Endothelial cell of umbilical vein (primary cell): ENCODE data around the gene MT1E. TPM values are rescaled to one million over a fixed set of nuclear protein-coding genes. Genes with fewer than 3 reads are reported as not detected.

Experiments used
- Bru-seq: library from RNA; stranded (reverse); fragments of 400-500 nt; gene quantifications from one replicate; lab custom pipeline; 2021; lab: Mats Ljungman, UMichigan
- BruChase-seq, 2 experiments: library from RNA; stranded (reverse); fragments of 400-500 nt; gene quantifications; one replicate each; lab custom pipeline; 2021; lab: Mats Ljungman, UMichigan
- BruUV-seq: library from RNA; stranded (reverse); fragments of 400-500 nt; replicated peaks from 2 replicates; lab custom pipeline; 2021; lab: Mats Ljungman, UMichigan
- CTCF ChIA-PET: fragments of 300-600, 350-600 bp; sonication (Branson Sonifier 250); formaldehyde crosslinking; loops from one replicate; lab custom pipeline; 2021; ENCODE audit warnings: antibody characterized with exemption, inconsistent platforms; lab: Charles Lee
- POLR2A ChIA-PET: fragments of 300-600, 350-600 bp; sonication (Branson Sonifier 250); formaldehyde crosslinking; loops from one replicate; lab custom pipeline; 2021; ENCODE audit warnings: antibody characterized with exemption, inconsistent platforms; lab: Charles Lee
- DNase-seq: peaks from one replicate; pipeline ENCODE4 v3.0.0-alpha.2; 2011; ENCODE audit warnings: low read depth, low spot score
- FAIRE-seq: peaks from 2 replicates; lab custom pipeline; 2011; peaks lifted over from hg19 to GRCh38; lab: Jason Lieb, UNC
- H2AFZ ChIP-seq: 2 replicates; pipeline ENCODE4 v1.6.0; 2012; ENCODE audit warnings: low read depth, low read length, control low read depth, inconsistent platforms
- H3K27ac ChIP-seq: 2 replicates; pipeline ENCODE4 v1.5.1; 2011; ENCODE audit warnings: low read depth, mild to moderate bottlenecking, control low read depth, low read length, moderate library complexity; ENCODE audit not compliant: insufficient read depth
- H3K27me3 ChIP-seq, 2 experiments: 2 replicates each; pipeline versions ENCODE4 v1.6.0 to v1.6.1; 2011; ENCODE audit warnings: low read length in 2 of 2, mixed read lengths in 1 of 2; ENCODE audit not compliant: control insufficient read depth in 2 of 2, insufficient read depth in 2 of 2
- H3K36me3 ChIP-seq, 2 experiments: 2 replicates in 1 of 2; 3 replicates in 1 of 2; pipeline ENCODE4 v1.5.1; 2011; ENCODE audit warnings: low read length in 2 of 2, mild to moderate bottlenecking in 1 of 2, moderate library complexity in 1 of 2; ENCODE audit not compliant: control insufficient read depth in 2 of 2, insufficient read depth in 2 of 2; ENCODE audit errors: extremely low read depth in 1 of 2
- H3K4me1 ChIP-seq: 3 replicates; pipeline ENCODE4 v1.5.1; 2011; ENCODE audit warnings: mild to moderate bottlenecking, low read length; ENCODE audit not compliant: control insufficient read depth, insufficient read depth; ENCODE audit errors: extremely low read depth
- H3K4me2 ChIP-seq: 2 replicates; pipeline ENCODE4 v1.6.1; 2011; ENCODE audit warnings: low read length, control low read depth, mixed read lengths; ENCODE audit not compliant: insufficient read depth
- H3K4me3 ChIP-seq, 3 experiments: fragments of 200-600 bp in 1 of 3; sonication (generic), shearing (Covaris generic) in 1 of 3; replicated peaks in 1 of 3; 2 replicates each; pipeline ENCODE4 v1.5.1; 2011 to 2016; ENCODE audit warnings: control low read depth in 3 of 3, low read length in 3 of 3, mild to moderate bottlenecking in 2 of 3, inconsistent platforms in 1 of 3, low read depth in 1 of 3, moderate library complexity in 1 of 3; ENCODE audit not compliant: insufficient read depth in 1 of 3
- H3K79me2 ChIP-seq: 2 replicates; pipeline ENCODE4 v1.6.0; 2012; ENCODE audit warnings: low read length, inconsistent platforms; ENCODE audit not compliant: control insufficient read depth, insufficient read depth
- H3K9ac ChIP-seq: replicated peaks from 2 replicates; pipeline ENCODE3; 2011; ENCODE audit warnings: low read length, control low read depth; ENCODE audit not compliant: insufficient read depth; ENCODE audit errors: extremely low read depth
- H3K9me1 ChIP-seq: replicated peaks from 3 replicates; pipeline ENCODE4 v1.6.0; 2011; ENCODE audit warnings: mild to moderate bottlenecking, low read length; ENCODE audit not compliant: control insufficient read depth, insufficient read depth; ENCODE audit errors: extremely low read depth
- H3K9me3 ChIP-seq: replicated peaks from 2 replicates; pipeline ENCODE4 v1.5.1; 2012; ENCODE audit warnings: low read length, inconsistent platforms; ENCODE audit not compliant: control insufficient read depth, insufficient read depth
- H4K20me1 ChIP-seq: replicated peaks from 2 replicates; pipeline ENCODE3; 2011; ENCODE audit warnings: mild to moderate bottlenecking, low read length; ENCODE audit not compliant: control insufficient read depth, insufficient read depth; ENCODE audit errors: extremely low read depth
- EZH2 ChIP-seq: IDR thresholded peaks from 2 replicates; pipeline ENCODE4 v1.6.1; 2012; ENCODE audit warnings: borderline replicate concordance, low read depth, mild to moderate bottlenecking, moderate library complexity, low read length, inconsistent platforms; ENCODE audit not compliant: severe bottlenecking
- POLR2A ChIP-seq: IDR thresholded peaks from 2 replicates; pipeline ENCODE4 v1.6.1; 2012; ENCODE audit warnings: low read depth, mild to moderate bottlenecking, control low read depth, low read length
- POLR2AphosphoS5 ChIP-seq: IDR thresholded peaks from 2 replicates; pipeline ENCODE4 v1.6.1; 2012; ENCODE audit warnings: low read depth, mild to moderate bottlenecking, control low read depth, low read length, moderate library complexity; ENCODE audit not compliant: insufficient read depth
- dilution Hi-C: fragments of 300-500 bp; cut with MboI; formaldehyde crosslinking; loops from one replicate; pipeline ENCODE4 v1.15.0; 2019; ENCODE audit warnings: low sequenced_read_pairs; ENCODE audit not compliant: extremely low pct_ligation_motif_present
- intact Hi-C: fragments of 100-400 bp; cut with micrococcal nuclease; formaldehyde crosslinking; loops from one replicate; pipeline ENCODE4 v1.10.0; 2022
- long read RNA-seq: library from polyadenylated mRNA; stranded (forward); transcript quantifications from one replicate; pipeline ENCODE4 v2.0.0, GENCODE V29; 2021
- polyA minus RNA-seq, 3 experiments: library from RNA; depleted of rRNA, polyadenylated mRNA; stranded (reverse); fragments of >200 nt; gene quantifications; 1 replicate in 1 of 3; 2 replicates in 2 of 3; pipeline ENCODE4 v1.2.3, GENCODE V29; 2011
- polyA plus RNA-seq, 4 experiments: library from polyadenylated mRNA; depleted of rRNA in 3 of 4; stranded (reverse) in 3 of 4; unstranded in 1 of 4; fragments of >200 nt; gene quantifications; 2 replicates each; pipeline versions ENCODE4 v1.2.1 to v1.2.3, GENCODE V29; 2011 to 2012; ENCODE audit warnings: missing spikeins in 1 of 4
- total RNA-seq: library from RNA; stranded (reverse); gene quantifications from 2 replicates; pipeline ENCODE4 v1.2.3, GENCODE V29; 2021

MT1E gene
- 201 and 346 TPM in 2 replicates for total RNA-seq
- 186 and 208 TPM in 2 replicates for polyA plus RNA-seq
- polyA plus RNA-seq (2011; cell fraction: cytosol; rRNA removed), result 545 and 811 TPM in 2 replicates
- 176 and 197 TPM in 2 replicates for polyA plus RNA-seq (2011; cell fraction: nucleus; rRNA removed)
- polyA plus RNA-seq (2012), result 497 and 663 TPM in 2 replicates
- polyA minus RNA-seq, result 45.8 and 61.2 TPM in 2 replicates
- 46.4 TPM for polyA minus RNA-seq (2011; cell fraction: cytosol; rRNA and poly(A)+ RNA removed)
- polyA minus RNA-seq (2011; cell fraction: nucleus; rRNA and poly(A)+ RNA removed), result 17.6 and 21.5 TPM in 2 replicates
- Bru-seq, nascent RNA, result percentile 94 among the genes with signal in this experiment
- percentile 52 among the genes with signal in this experiment for BruChase-seq, experiment 1, labeled RNA remaining after a 6-hour chase
- BruChase-seq, experiment 2, labeled RNA remaining after a 2-hour chase, result percentile 44 among the genes with signal in this experiment
- long read RNA-seq, transcript MT1E-203 (2 exons, 332 nt), result minor isoform, 6 of 195 reads
- long read RNA-seq, transcript MT1E-201 (3 exons, 704 nt), result major isoform, 166 of 195 reads
- long read RNA-seq, partial matches to known transcripts, result 3 of 195 reads
- long read RNA-seq, other reads (novel, unspliced or antisense), result 20 of 195 reads

GRCh38 chr16:56625140-56625942 lies at the start of gene MT1E:
TSS of gene MT1E (plus strand) at chr16:56625781. CDS start at chr16:56625852, 71 bp downstream.
- peak within 1 kb of the TSS; percentile 21 to 74 (median 64) for H3K4me3 ChIP-seq
- peaks cover 12% of the 10 kb centered on the region for H3K4me1 ChIP-seq
- H3K9me3 ChIP-seq, result no peaks in the 10 kb centered on the region
- peak; percentile 81 for FAIRE-seq
- BruUV-seq, result no TSS peak
- no peaks in the 10 kb centered on the region for H3K27me3 ChIP-seq
- H3K9me1 ChIP-seq, result no peaks in the 10 kb centered on the region
- peak within 1 kb of the TSS; percentile 90 for H2AFZ ChIP-seq
- peak within 1 kb of the TSS; percentile 68 for H3K9ac ChIP-seq
- intact Hi-C loops (loop anchor here (1.0 kb wide), 2 partner anchors 9 to 18 kb away; no protein-coding TSS in a partner anchor), dilution Hi-C loops (no loop called here)
- H3K79me2 ChIP-seq, result peaks cover 12% of the 10 kb centered on the region
- peak within 1 kb of the TSS; percentile 61 for H3K27ac ChIP-seq
- ChIA-PET POLR2A (interaction anchor here (0.6 to 3.3 kb wide), 13 partner anchors 8 to 1079 kb away, joined by 3 to 51 read pairs (median 5); partner anchors contain the start of genes MT1X and MT2A), CTCF (interaction anchor here (0.9 to 2.5 kb wide), 7 partner anchors 13 to 76 kb away, joined by 3 to 11 read pairs (median 4); partner anchors contain the start of gene MT2A)
- DNase-seq, result peak; percentile 54
- H4K20me1 ChIP-seq, result no peaks in the 10 kb centered on the region
- H3K4me2 ChIP-seq, result peak within 1 kb of the TSS; percentile 75
- peak; percentile 100 for TF ChIP-seq POLR2AphosphoS5
- TF ChIP-seq POLR2A, result peak; percentile 99
- no peak for TF ChIP-seq EZH2
- H3K36me3 ChIP-seq, result no peaks in the 10 kb centered on the region
